GM20000 (cell line): ENCODE data around the gene CHKB.

ENCODE experiments used
- DNase-seq: peaks from one replicate; pipeline ENCODE4 v3.0.0; 2012; ENCODE audit warnings: low spot score
- TF ChIP-seq, protein P1 (sequence below): IDR thresholded peaks from 2 replicates; pipeline ENCODE4 v1.5.1; 2012; ENCODE audit warnings: mild to moderate bottlenecking, control low read depth; ENCODE audit errors: extremely low read depth, missing control alignments

Gene CHKB

DNA sequence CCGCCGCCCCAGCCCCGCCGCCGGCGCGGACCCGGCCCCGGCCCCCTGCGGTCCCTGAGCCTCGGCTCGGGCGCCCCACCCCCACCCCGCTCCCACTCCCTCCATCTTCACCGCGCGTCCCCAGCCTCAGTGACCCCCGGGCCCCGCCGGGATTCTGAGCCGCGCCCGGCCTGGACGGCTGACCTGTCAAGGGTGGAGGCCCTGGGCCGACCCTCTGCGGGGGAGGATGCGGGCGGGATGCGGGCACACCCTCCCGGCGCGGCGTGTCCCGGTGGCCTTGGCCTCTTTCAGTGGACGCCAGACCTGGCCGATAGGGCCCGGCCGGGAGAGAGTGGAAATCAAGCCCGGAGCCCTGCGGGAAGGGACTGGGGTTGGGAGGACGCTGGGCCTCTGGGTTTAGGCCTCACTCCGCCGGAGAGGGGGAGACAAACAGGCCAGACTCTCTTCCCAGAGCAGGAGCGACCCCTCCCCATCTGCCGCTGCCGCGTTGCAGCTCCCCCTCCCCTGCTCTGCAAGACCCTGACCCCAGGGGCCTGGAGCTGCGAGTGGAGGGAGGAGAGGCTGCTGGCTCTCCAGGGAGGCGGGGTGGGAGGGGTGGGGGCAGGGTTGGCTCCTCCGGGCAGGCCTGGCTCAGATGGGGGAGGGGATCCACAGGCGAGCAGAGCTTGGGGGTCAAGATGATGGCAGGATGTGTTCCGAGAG, 18.5 kb upstream of the CHKB start:
- TF ChIP-seq, protein P1, sequence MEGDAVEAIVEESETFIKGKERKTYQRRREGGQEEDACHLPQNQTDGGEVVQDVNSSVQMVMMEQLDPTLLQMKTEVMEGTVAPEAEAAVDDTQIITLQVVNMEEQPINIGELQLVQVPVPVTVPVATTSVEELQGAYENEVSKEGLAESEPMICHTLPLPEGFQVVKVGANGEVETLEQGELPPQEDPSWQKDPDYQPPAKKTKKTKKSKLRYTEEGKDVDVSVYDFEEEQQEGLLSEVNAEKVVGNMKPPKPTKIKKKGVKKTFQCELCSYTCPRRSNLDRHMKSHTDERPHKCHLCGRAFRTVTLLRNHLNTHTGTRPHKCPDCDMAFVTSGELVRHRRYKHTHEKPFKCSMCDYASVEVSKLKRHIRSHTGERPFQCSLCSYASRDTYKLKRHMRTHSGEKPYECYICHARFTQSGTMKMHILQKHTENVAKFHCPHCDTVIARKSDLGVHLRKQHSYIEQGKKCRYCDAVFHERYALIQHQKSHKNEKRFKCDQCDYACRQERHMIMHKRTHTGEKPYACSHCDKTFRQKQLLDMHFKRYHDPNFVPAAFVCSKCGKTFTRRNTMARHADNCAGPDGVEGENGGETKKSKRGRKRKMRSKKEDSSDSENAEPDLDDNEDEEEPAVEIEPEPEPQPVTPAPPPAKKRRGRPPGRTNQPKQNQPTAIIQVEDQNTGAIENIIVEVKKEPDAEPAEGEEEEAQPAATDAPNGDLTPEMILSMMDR: no peak
- peak; percentile 38 for DNase-seq

DNA sequence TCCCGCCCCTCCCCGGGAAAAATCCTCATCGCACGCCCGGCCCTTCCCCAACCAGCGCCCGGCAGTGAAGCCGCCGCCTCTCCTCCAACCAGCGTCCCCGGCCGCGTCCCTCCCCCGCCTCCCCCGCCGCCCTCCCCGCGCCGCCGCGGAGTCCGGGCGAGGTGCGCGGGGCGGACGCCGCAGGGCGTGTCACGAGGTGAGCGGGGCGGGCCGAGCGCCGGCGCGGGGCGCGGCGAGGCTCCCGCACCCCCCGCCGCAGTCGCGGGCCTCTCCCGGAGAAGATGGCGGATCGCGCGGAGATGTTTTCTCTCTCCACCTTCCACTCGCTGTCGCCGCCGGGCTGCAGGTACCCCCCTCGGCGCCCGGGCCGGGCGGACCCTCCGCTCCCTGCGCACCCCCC, 17.9 kb upstream of the CHKB start, which contains the start of gene MAPK8IP2:
MAPK8IP2 (plus strand) TSS at position 256 of the 400 bp plus-strand sequence; CDS start at position 282, 26 bp downstream.
- TF ChIP-seq, protein P1: no peak
- DNase-seq: peak; percentile 77

DNA sequence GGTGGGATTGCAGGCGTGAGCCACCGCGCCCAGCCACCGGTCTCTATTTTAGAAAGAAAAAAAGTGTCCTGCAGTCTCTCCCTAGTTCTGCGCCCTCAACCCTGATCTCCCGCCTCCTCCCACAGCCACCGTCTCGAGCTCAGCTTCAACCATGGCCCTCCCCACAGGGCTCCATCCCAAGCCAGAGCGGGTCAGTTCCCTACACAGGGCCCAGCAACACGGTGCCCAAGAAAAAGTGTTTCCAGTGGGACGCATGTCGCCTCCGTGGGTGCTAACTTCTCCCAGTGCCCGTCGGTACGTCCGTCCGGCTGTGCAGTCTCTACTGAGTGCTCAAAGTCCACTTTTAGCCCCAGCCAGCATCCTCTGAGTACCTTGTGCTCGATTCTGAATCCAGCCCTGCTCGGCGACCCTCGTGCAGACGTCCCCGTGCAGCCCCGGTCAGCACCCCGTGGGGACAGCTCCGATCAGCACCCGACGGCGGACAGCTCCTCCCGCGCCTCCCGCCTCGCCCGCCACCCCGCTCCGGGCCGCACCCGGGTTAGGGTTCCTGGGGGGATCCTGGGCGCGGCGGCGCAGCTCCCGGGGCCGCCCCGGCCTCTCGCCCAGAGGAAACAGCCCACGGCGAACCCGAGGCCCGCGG, 17.3 kb upstream of the CHKB start:
- DNase-seq: peak; percentile 92
- TF ChIP-seq, protein P1: no peak

DNA sequence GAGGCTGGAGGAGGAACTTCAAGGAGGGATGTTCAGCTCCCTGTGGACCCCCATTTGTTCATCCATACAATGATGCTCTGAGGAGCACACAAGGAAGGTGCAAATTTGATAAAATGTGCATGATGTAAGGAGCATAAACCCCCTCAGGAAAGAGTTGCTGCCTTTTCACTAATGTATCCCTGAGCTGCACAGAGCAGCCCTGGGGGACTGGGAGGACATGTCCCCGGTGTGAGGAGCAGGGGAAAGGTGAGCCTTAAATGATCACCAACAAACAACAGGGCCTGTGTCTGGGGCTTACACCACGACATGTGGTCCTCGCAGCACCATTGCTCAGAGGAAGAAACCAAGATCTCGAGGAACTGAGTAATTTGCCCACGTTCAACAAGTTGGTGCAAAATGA, 14.4 kb upstream of the CHKB start:
- DNase-seq: no peak
- TF ChIP-seq, protein P1: no peak

DNA sequence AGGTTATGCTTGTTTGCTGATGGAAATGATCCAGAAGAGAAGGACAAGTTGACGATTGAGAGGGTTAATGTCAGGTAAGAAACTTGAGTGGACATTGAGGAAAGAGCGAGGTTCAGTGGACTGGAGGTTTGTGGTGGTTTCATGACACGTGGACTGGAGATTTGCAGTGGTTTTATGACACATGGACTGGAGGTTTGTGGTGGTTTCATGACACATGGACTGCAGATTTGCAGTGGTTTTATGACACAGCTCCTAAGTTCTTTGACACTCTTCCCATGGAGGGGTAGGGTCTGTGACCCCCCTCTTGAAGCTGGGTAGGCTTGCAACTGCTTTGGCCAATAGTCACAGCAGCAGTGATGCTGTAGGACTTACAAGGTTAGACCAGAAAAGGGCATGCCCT, 12.5 kb upstream of the CHKB start:
- DNase-seq: no peak
- TF ChIP-seq, protein P1: no peak

DNA sequence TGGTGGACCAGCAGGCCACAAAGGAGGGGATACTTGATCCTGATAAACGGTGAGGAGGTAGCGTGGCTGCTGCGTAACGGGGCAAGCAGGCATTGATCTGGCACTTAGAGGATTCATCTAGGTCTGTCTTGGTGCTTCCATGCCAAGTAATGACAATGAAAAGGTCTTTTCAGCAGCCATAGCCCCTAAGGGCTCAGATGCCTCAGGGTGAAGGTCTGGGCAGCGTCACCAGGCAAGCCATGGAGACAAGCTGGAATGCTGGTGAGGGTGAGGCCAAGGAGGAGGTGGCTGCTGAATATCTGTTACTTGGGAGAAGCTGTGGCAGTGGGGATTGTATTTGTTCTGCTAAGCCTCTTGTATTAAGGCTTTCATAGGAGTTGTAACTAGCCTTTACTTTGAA, 4.8 kb upstream of the CHKB start:
- DNase-seq: no peak
- TF ChIP-seq, protein P1: no peak

DNA sequence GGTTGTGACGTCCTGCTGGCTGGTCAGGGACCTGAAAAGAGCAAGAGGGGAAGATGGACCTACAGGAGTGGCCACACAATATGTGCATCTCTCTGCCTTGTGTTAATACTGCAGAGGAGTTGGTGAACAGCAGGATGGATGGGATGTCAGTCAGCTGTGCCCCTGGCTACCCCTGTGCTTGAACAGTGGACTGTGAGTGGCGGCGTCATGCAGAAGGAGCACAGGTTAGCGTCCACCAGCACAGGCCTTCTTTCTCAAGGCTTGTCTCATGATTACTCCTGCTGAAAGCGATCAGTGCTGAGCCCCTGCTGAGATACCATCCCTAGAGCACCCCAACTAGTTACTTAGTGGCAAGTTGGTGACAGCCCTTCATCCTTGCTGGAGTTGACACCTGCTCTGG, 3.8 kb upstream of the CHKB start:
- no peak for DNase-seq
- TF ChIP-seq, protein P1: no peak
